GM12878 (cell line): ENCODE measurements around the gene ARHGEF37.

Experiments
- BRCA1 ChIP-seq: IDR thresholded peaks from 2 replicates; pipeline ENCODE4 v1.6.1; 2011; ENCODE audit warnings: low read depth, low read length, improper control_type of control experiment
- EP300 ChIP-seq, 2 experiments: fragments of 150-350 bp in 1 of 2; IDR thresholded peaks; 2 replicates each; pipeline ENCODE4 v1.6.1; 2011 to 2012; ENCODE audit warnings: low read depth in 2 of 2, low read length in 2 of 2, borderline replicate concordance in 1 of 2, improper control_type of control experiment in 1 of 2, inconsistent platforms in 1 of 2; ENCODE audit not compliant: control insufficient read depth in 1 of 2
- JUNB ChIP-seq: IDR thresholded peaks from 2 replicates; pipeline ENCODE4 v1.6.1; 2016; ENCODE audit warnings: antibody characterized with exemption, mild to moderate bottlenecking
- JUND ChIP-seq: IDR thresholded peaks from 2 replicates; pipeline ENCODE4 v1.6.1; 2012; ENCODE audit warnings: low read depth, mild to moderate bottlenecking, low read length, improper control_type of control experiment, moderate library complexity
- NRF1 ChIP-seq: conservative IDR thresholded peaks from 2 replicates; pipeline ENCODE4 v1.6.1; 2011; ENCODE audit warnings: mild to moderate bottlenecking, low read depth, low read length, improper control_type of control experiment
- PKNOX1 ChIP-seq: fragments of 450-650 bp; IDR thresholded peaks from 2 replicates; pipeline ENCODE4 v1.6.1; 2016; ENCODE audit warnings: mild to moderate bottlenecking
- POLR2A ChIP-seq: IDR thresholded peaks from 2 replicates; pipeline ENCODE4 v1.6.1; 2011; ENCODE audit warnings: low read depth, mild to moderate bottlenecking, low read length
- RB1 ChIP-seq: fragments of 450-650 bp; formaldehyde crosslinking; IDR thresholded peaks from 2 replicates; pipeline ENCODE4 v1.6.1; 2017; ENCODE audit warnings: mild to moderate bottlenecking, borderline replicate concordance
- ZBTB11 ChIP-seq: fragments of 450-650 bp; formaldehyde crosslinking; IDR thresholded peaks from 2 replicates; pipeline ENCODE4 v1.5.0; 2022; ENCODE audit warnings: mild to moderate bottlenecking, missing genetic modification characterization
- ZNF274 ChIP-seq: IDR thresholded peaks from one replicate; pipeline ENCODE4 v1.8.0; 2011; ENCODE audit not compliant: insufficient read length, insufficient read depth
- TF ChIP-seq, protein P1 (sequence below), 3 experiments: IDR thresholded peaks in 2 of 3; conservative IDR thresholded peaks in 1 of 3; 2 replicates each; pipeline ENCODE4 v1.5.1; 2011; ENCODE audit warnings: low read depth in 3 of 3, low read length in 3 of 3, mild to moderate bottlenecking in 3 of 3, control low read depth in 2 of 3, moderate library complexity in 2 of 3, inconsistent platforms in 1 of 3, mixed read lengths in 1 of 3; ENCODE audit not compliant: control insufficient read depth in 2 of 3, insufficient read depth in 1 of 3; ENCODE audit errors: extremely low read depth in 1 of 3
- TF ChIP-seq, protein P2 (sequence below): IDR thresholded peaks from 2 replicates; pipeline ENCODE4 v1.6.1; 2012; ENCODE audit warnings: mild to moderate bottlenecking, low read depth, low read length

GRCh38 chr5:149585910-149586309 is 4.6 kb downstream of the ARHGEF37 start:
- TF ChIP-seq EP300 (IDR thresholded peaks at IDR 0.05; ENCODE audit: borderline replicate concordance in 1 of 2, control insufficient read depth in 1 of 2, low read depth in 2 of 2, low read length in 2 of 2) (no peak), JUNB (no peak), RB1 (no peak), POLR2A (no peak), ZBTB11 (no peak), BRCA1 (no peak), PKNOX1 (no peak), NRF1 (no peak), JUND (no peak), ZNF274 (no peak)
- TF ChIP-seq, protein P1, sequence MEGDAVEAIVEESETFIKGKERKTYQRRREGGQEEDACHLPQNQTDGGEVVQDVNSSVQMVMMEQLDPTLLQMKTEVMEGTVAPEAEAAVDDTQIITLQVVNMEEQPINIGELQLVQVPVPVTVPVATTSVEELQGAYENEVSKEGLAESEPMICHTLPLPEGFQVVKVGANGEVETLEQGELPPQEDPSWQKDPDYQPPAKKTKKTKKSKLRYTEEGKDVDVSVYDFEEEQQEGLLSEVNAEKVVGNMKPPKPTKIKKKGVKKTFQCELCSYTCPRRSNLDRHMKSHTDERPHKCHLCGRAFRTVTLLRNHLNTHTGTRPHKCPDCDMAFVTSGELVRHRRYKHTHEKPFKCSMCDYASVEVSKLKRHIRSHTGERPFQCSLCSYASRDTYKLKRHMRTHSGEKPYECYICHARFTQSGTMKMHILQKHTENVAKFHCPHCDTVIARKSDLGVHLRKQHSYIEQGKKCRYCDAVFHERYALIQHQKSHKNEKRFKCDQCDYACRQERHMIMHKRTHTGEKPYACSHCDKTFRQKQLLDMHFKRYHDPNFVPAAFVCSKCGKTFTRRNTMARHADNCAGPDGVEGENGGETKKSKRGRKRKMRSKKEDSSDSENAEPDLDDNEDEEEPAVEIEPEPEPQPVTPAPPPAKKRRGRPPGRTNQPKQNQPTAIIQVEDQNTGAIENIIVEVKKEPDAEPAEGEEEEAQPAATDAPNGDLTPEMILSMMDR (IDR thresholded peaks at IDR 0.05 in 2 of 3, conservative IDR thresholded peaks at IDR 0.05 in 1 of 3; ENCODE audit: control insufficient read depth in 2 of 3, extremely low read depth in 1 of 3, insufficient read depth in 1 of 3, low read depth in 3 of 3, low read length in 3 of 3), result no peak
- TF ChIP-seq, protein P2, sequence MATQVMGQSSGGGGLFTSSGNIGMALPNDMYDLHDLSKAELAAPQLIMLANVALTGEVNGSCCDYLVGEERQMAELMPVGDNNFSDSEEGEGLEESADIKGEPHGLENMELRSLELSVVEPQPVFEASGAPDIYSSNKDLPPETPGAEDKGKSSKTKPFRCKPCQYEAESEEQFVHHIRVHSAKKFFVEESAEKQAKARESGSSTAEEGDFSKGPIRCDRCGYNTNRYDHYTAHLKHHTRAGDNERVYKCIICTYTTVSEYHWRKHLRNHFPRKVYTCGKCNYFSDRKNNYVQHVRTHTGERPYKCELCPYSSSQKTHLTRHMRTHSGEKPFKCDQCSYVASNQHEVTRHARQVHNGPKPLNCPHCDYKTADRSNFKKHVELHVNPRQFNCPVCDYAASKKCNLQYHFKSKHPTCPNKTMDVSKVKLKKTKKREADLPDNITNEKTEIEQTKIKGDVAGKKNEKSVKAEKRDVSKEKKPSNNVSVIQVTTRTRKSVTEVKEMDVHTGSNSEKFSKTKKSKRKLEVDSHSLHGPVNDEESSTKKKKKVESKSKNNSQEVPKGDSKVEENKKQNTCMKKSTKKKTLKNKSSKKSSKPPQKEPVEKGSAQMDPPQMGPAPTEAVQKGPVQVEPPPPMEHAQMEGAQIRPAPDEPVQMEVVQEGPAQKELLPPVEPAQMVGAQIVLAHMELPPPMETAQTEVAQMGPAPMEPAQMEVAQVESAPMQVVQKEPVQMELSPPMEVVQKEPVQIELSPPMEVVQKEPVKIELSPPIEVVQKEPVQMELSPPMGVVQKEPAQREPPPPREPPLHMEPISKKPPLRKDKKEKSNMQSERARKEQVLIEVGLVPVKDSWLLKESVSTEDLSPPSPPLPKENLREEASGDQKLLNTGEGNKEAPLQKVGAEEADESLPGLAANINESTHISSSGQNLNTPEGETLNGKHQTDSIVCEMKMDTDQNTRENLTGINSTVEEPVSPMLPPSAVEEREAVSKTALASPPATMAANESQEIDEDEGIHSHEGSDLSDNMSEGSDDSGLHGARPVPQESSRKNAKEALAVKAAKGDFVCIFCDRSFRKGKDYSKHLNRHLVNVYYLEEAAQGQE, result no peak
